ENCODE data around the gene TJP1.
"Not testable (repeated sequence)": the region's sequence is repeated elsewhere in the genome, so short reads cannot be mapped to it uniquely, and the experiment has no call there.

Gene TJP1

DNA sequence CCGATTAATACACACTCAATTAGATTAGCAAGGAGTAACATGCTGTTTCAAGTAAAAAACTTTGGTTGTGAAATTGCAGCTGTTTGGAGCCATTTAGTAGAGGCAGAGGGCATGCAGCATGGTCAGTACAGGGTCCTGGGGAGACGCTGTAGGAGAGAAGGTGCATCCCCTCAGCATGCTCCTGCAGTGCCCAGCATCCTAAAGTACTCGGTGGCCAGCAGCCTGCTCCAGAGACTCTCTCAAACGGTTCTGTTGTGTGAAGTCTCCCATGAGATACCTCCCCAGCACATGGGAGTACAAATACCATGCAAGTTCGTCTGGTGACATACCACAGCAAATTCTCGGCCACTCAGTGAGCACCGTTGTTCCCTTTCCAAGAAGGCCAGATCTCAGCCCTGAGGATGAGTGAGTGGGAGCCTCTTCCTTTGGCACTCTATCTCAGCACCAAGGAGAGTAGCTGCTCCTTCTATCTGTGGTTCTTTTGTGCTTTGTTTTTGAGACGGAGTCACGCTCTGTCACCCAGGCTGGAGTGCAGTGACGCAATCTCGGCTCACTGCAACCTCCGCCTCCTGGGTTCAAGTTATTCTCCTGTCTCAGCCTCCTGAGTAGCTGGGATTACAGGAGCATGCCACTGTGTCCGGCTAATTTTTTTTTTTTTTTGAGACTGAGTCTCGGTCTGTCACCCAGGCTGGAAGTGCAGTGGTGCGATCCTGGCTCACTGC, 72.7 kb downstream of the TJP1 start:
- DNase-seq: no peak

- DNase-seq: no peak
Observed at GRCh38 chr15:29747837-29748417, 74.3 kb downstream of the TJP1 start.

- no peak for DNase-seq
Observed at GRCh38 chr15:29743475-29743874, 78.8 kb downstream of the TJP1 start.

GRCh38 chr15:29740692-29741311, 81.5 kb downstream of the TJP1 start:
- no peak for DNase-seq

DNA sequence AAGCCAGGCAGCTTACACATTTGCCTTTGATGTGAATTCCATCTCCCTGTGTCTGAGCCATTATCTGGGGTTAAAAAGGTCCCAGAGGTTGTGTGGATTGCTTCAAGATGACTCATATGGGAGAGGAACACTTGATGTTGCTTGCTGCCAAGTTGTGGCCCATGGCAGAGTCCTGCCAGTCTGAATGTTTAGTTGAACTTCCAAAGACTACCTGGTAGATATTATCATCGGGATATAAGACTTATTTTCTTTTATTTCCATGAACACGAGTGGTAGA, 85.6 kb downstream of the TJP1 start:
- DNase-seq: no peak

- DNase-seq: no peak
Observed at GRCh38 chr15:29736012-29736743, 86.1 kb downstream of the TJP1 start.

DNA sequence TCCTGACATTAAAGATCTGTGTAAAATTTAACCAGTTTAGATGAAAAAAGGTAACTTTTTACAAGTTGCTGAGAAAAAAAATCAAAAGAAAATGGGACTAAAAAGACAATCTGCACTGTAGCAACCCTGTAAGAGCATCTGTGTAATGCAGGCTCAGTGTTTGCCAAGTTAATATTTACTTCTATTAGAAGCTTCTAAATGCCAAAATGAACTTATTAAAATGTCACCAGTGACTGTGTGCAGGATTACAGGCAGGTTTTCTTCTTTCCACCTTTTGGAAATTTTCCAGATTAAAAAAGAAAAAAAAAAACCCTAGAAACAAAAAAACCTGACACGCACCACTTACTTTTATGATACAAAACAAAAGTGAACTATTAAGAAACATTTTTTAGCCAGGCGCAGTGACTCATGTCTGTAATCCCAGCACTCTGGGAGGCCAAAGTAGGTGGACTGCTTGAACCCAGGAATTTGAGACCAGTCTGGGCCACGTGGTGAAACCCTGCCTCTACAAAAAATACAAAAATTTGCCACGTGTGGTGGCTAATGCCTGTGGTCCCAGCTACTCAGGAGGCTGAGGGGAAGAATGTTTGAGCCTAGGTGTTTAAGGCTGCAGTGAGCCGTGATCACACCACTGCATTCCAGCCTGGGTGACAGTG, 87.2 kb downstream of the TJP1 start:
- DNase-seq: no peak

GRCh38 chr15:29731865-29732264, 90.4 kb downstream of the TJP1 start:
- DNase-seq: no peak

DNA sequence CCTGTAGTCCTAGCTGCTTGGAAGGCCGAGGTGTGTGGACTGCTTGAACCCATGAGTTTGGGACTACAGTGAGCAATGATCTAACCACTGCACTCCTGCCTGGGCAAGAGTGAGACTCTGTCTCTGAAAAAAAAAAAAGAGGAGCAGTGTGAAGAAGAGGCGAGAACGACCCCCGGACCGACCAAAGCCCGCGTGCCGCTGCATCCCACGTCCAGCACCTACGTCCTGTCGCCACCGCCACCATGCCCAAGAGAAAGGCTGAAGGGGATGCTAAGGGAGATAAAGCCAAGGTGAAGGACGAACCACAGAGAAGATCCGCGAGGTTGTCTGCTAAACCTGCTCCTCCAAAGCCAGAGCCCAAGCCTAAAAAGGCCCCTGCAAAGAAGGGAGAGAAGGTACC, 91.8 kb downstream of the TJP1 start:
- not testable (repeated sequence) for DNase-seq

- DNase-seq: no peak
Observed at GRCh38 chr15:29728418-29728817, 93.8 kb downstream of the TJP1 start.

DNA sequence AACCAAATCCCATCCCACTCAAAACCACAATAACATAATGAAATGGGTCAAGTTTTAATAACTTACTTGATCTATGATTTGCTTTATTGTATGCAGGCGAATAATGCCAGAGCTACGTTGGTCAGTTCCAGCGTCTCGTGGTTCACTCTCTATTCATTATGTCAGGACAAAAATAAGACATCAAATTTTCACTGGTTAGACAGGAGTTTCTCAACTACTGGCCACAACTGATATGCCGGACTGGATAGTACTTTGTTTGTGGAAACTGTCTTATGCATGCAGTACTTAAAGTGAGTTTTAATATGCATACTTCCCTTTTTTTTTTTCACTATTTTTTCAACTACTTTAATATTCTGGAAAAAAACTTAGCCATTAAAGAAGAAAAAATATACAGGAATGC, 94.4 kb downstream of the TJP1 start:
- DNase-seq: no peak

- DNase-seq: no peak
Observed at GRCh38 chr15:29726553-29726952, 95.7 kb downstream of the TJP1 start.

GRCh38 chr15:29724026-29724425, 98.2 kb downstream of the TJP1 start:
- no peak for DNase-seq

DNA sequence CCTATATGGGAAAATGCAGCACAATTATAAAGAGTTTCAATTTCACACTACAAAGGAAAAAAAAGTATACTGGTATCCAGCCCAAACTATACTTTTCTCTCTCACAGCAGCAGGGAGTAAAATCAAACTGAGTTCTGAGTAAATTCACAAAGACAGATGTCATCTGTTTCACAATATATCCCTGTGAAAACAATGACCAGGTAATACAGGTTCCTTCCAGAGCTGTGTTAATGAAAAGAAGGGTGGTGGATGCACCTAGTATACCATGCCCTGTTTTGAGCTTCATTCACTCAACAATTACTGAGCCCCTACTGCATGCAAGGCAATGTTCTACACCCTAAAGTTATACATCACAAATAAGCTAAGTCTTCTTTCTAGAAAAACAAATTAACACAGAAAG, 108.5 kb downstream of the TJP1 start:
- DNase-seq: no peak

DNA sequence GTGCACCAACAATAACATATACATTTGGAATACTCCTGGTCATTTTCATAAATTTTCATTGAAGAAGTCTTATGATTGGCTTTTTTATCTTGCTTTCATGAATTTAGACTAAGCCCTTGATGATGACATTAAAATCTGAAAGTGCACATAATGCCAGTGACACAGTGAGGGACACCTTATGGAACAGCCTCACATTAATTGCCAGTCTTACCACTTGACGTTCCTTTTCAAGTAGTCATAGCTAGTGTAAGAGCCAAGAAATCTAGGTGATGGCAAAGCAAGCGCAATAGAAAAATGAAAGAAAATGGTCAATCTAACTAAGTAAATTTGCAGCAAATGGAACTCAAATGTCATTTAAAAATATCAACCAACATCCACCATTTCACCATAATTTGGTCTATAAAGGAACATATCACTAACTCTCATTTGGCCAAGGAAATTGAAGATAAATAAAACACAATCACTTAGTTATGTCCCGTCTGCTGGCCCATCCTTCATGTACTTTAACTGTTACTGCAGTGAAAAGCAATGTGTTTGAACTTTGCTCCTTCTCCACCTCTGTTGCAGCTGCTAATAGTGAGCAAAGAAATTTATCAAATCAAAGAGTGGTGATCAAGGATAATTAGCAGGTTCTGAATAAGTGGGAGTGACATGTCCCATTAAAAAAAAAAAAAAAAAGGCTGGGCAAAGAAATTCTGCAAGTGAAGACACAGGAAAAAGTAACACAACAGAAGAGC, 110.0 kb downstream of the TJP1 start:
- DNase-seq: no peak

GRCh38 chr15:29711531-29711930, 110.7 kb downstream of the TJP1 start:
- no peak for DNase-seq

GRCh38 chr15:29708519-29708918, 113.7 kb downstream of the TJP1 start:
- no peak for DNase-seq

DNA sequence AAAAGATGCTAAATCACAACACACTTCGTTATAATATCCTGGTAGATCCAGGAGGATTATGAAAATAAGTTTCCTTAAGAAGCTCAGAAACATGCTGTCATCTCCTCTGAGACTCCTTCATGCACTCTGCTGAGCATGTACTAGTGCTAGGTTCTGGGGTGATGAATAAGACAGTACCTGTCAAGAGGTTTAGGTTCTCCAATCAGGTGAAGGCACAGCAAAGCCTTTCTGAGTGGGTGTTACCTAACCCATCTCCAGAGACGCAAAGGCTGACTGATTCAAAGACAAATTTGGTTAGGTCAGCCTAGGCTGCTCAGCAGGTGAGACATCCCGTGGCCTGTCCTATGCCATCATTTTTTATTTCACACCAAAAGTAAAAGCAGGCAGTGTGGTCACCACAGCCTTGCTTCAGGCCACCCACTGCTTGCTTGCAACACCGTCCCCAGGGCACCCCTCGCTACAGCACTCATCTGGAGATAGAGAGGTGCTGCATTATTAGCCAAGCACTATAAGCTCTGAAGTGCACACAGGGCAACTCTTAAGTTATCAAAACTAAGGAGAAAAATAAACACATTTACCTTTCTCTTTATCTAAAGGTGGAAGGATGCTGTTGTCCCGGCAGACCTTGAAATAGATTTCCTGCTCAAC, 117.2 kb downstream of the TJP1 start:
- no peak for DNase-seq

GRCh38 chr15:29701151-29701550, 121.1 kb downstream of the TJP1 start:
- no peak for DNase-seq

GRCh38 chr15:29700296-29700695, 122.0 kb downstream of the TJP1 start:
- no peak for DNase-seq

DNA sequence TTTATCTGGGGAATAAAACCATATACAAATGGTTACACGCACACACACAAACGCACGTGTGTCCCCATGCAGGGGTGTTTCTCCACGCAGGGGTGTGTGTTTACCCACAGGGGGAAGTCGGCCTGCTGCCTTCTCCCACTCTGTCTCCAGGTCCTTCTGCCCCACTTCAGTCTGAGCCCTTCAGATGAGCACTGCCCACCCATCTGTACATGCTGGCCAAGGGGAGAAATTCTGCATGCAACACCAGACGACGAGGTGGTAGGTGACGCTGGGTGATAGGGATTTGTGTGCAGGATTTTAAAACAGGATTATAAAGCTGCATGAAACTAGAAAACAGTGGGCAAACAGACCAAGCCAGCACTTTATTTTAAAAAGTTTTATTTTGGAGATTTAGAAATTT, 122.5 kb downstream of the TJP1 start:
- no peak for DNase-seq

GRCh38 chr15:29698030-29698701, 124.1 kb downstream of the TJP1 start:
- no peak for DNase-seq
